ENCODE measurements around the gene PNPT1.

PNPT1 gene

DNA sequence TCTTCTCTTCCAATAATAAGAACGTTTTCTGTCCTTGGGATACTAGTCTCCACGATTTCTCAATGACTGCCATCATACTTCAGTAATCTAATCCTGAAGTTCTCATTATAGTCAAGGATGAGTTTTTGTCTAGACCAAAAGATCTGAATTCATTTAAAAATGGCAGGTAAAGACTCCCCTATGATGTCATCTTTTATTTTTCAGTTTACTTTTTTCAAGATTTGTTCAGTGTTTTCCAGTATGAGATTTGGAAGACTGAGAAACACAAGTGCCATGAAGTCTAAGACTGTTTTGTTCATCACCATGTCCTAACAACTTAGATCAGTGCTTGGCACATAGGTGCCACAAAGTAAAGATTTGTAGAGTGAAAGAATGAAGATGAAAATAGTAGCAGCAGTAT is 40.4 kb downstream of the PNPT1 start:
- no peak overlapping the region for H3K4me3 ChIP-seq (ENCODE audit: low read depth, low read length)
- TF ChIP-seq, protein P1, sequence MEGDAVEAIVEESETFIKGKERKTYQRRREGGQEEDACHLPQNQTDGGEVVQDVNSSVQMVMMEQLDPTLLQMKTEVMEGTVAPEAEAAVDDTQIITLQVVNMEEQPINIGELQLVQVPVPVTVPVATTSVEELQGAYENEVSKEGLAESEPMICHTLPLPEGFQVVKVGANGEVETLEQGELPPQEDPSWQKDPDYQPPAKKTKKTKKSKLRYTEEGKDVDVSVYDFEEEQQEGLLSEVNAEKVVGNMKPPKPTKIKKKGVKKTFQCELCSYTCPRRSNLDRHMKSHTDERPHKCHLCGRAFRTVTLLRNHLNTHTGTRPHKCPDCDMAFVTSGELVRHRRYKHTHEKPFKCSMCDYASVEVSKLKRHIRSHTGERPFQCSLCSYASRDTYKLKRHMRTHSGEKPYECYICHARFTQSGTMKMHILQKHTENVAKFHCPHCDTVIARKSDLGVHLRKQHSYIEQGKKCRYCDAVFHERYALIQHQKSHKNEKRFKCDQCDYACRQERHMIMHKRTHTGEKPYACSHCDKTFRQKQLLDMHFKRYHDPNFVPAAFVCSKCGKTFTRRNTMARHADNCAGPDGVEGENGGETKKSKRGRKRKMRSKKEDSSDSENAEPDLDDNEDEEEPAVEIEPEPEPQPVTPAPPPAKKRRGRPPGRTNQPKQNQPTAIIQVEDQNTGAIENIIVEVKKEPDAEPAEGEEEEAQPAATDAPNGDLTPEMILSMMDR (conservative IDR thresholded peaks at IDR 0.05; ENCODE audit: low read depth, low read length) = no peak
- no peak for DNase-seq (ENCODE audit: low read depth)

DNA sequence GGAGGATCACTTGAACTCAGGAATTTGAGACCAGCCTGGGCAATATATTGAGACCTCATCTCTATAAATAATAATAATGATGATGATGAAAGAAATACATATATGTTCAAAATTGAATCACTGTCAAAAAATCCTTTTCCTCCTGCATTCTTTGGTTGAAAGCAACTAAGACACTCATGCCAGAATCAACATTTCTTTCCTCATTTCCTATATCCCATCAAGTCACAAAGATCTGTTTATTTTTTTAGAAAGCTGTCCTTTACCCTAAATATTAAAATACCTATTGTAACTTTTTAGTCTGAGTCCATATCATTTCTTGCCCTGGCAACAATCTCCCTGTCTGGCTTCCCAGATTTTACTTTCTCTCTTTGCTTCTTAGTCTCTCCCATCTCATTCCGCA is 44.4 kb downstream of the PNPT1 start:
- no peak overlapping the region for H3K4me3 ChIP-seq (ENCODE audit: low read depth, low read length)
- peak; percentile 9 for DNase-seq (ENCODE audit: low read depth)
- TF ChIP-seq, protein P1 (conservative IDR thresholded peaks at IDR 0.05; ENCODE audit: low read depth, low read length) = no peak

DNA sequence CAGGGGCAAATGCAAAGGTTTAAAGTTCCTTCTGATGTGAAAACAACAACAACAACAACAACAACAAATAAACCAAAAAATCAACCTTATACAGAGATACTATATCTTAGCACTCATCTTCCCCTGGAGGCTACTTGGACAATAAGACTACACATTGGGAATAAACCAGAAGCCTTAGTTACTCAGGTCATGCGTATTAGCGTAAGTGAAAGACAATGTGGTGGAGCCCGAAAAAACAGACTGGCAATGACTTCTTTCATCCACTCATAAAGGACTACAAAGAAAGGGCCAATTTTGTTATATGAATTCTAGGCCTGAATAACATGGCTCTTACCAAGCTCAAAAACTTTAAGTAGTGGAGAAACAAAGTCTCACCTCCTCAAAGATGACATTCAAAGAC is 56.8 kb downstream of the PNPT1 start:
- TF ChIP-seq, protein P1 (conservative IDR thresholded peaks at IDR 0.05; ENCODE audit: low read depth, low read length) = no peak

DNA sequence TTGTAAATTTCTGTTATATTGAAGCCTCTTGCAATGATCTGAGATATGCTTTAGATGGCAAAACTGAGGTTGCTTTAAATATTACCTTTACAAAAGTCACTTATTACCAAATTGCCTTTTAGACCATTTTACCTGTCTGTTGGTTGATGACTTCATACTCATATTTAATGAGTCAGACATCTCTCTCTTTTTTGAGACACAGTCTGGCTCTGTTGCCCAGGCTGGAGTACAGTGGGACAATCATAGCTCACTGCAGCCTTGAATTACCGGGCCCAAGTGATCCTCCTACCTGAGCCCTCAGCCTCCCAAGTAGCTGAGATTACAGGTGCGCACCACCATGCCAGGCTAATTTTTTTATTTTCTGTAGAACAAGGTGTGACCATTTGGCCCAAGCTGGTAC is 64.7 kb downstream of the PNPT1 start:
- no peak overlapping the region for H3K4me3 ChIP-seq (ENCODE audit: low read depth, low read length)
- DNase-seq (ENCODE audit: low read depth) = no peak
- TF ChIP-seq, protein P1 (conservative IDR thresholded peaks at IDR 0.05; ENCODE audit: low read depth, low read length) = no peak

More for the DNA sequence above, 56.8 kb downstream of the PNPT1 start:
- DNase-seq (ENCODE audit: low read depth) = no peak
- no peak overlapping the region for H3K4me3 ChIP-seq (ENCODE audit: low read depth, low read length)

DNA sequence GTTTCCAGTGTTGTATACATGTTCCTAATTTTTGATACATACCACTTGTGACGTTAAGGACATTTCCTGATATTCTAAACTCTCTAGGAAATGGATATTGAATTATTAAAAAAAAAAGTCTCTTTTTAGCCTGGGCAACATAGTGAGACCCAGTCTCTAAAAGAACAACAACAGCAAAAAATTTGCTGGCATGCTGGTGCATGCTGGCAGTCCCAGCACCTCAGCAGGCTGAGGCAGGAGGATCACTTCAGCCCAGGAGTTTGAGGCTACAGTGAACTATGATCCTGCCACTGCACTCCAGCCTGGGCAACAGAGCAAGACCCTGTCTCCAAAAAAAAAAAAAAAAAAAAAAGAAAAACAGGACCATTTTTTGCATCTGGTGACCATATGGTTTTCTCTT is 65.7 kb downstream of the PNPT1 start:
- H3K4me3 ChIP-seq (ENCODE audit: low read depth, low read length) = no peak overlapping the region
- DNase-seq (ENCODE audit: low read depth) = no peak
- TF ChIP-seq, protein P1 (conservative IDR thresholded peaks at IDR 0.05; ENCODE audit: low read depth, low read length) = no peak

DNA sequence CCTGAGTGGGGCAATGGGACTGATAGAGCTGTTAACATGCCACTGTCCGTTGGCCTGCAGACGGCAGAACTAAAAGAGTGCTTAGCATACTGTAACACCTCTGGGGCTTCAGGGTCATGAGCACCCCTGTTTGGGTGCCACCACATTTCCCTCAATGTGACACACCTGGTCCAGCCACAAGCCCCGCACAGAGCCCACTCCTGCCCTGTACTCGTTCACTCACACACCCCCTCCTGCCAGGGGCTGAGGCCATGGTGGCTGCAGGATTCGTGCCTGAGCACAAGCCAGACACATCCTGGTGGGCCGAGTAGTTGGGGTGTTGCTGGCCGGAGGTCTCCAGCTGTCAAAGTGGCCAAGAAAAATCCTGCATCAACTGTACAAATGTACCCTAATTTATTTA is 71.8 kb downstream of the PNPT1 start:
- TF ChIP-seq, protein P1 (conservative IDR thresholded peaks at IDR 0.05; ENCODE audit: low read depth, low read length) = no peak

DNA sequence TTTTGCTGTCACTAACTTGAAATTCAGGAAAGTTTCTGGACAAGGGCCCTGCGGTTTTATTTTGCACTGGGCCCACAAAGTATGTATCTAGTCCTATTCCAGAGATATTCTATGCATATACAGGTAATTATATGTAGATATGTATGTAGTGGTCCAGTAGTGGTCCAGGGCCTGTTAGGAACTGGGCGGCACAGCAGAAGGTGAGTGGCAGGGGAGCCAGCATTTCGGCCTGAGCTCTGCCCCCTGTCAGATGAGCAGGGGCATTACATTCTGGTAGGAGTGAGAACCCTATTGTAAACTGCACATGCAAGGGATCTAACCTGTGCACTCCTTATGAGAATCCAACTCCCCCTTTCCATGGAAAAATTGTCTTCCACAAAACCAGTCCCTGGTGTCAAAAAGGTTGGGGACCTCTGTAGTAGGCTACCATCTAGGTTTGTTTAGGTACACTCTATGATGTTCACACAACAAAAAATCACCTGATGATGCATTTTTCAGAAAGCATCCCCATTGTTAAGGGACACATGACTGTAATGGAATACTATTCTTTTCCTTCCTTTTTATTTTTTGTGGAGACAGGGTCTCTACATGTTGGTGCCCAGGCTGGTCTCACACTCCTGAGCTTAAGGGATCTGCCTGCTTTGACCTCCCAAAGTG is 73.4 kb downstream of the PNPT1 start:
- H3K4me3 ChIP-seq (ENCODE audit: low read depth, low read length) = no peak overlapping the region
- peak; percentile 41 for DNase-seq (ENCODE audit: low read depth)
- TF ChIP-seq, protein P1 (conservative IDR thresholded peaks at IDR 0.05; ENCODE audit: low read depth, low read length) = peak; percentile 63

More for the DNA sequence above, 71.8 kb downstream of the PNPT1 start:
- H3K4me3 ChIP-seq (ENCODE audit: low read depth, low read length) = no peak overlapping the region
- DNase-seq (ENCODE audit: low read depth) = no peak
